ENCODE data around the gene GRIN2A. TPM values are rescaled to one million over a fixed set of nuclear protein-coding genes. Genes with fewer than 3 reads are reported as not detected.

GRIN2A gene
- total and polyA plus RNA-seq, 2 donors (not counting 3 experiments of a cell fraction or from before 2014, with no cell fraction given), result not detected

DNA sequence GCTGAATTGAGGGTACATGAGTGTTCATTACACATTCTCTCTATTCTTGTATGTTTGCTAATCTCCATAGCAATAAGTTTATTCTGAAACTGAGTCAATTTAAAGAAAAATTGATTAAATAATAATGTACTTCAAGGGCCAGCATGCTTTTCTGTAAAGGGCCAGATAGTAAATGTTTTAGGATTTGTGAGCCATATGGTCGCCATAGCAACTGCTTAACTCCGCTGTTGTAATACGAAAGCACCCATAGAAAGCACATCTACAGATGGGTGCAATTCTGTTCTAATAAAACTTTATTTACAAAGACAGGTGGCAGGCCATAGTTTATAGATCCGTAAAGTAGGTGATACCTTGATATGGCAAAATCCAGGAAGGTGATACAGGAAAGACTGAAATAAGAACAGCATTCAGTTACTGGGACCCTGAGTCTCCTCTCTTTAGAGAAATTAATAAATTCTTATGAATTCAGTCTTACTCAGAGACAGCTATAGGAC is 36.6 kb downstream of the GRIN2A start:
- TF ChIP-seq MYC (IDR thresholded peaks at IDR 0.05; ENCODE audit: low read depth, low read length) (no peak), POLR2A (IDR thresholded peaks at IDR 0.05; ENCODE audit: low read depth, low read length) (no peak), POLR2AphosphoS5 (IDR thresholded peaks at IDR 0.05; ENCODE audit: insufficient read depth, low read depth, low read length) (no peak), GATA2 (IDR thresholded peaks at IDR 0.05; ENCODE audit: insufficient read depth, insufficient read length, low read depth, low read length) (no peak), JUN (IDR thresholded peaks at IDR 0.05; ENCODE audit: borderline replicate concordance, insufficient read depth, insufficient read length, low read depth) (no peak), FOS (IDR thresholded peaks at IDR 0.05; ENCODE audit: borderline replicate concordance, insufficient read depth, low read length) (no peak), EZH2 (IDR thresholded peaks at IDR 0.05; ENCODE audit: borderline replicate concordance, low read depth, low read length, severe bottlenecking) (no peak)
- TF ChIP-seq, protein P1, sequence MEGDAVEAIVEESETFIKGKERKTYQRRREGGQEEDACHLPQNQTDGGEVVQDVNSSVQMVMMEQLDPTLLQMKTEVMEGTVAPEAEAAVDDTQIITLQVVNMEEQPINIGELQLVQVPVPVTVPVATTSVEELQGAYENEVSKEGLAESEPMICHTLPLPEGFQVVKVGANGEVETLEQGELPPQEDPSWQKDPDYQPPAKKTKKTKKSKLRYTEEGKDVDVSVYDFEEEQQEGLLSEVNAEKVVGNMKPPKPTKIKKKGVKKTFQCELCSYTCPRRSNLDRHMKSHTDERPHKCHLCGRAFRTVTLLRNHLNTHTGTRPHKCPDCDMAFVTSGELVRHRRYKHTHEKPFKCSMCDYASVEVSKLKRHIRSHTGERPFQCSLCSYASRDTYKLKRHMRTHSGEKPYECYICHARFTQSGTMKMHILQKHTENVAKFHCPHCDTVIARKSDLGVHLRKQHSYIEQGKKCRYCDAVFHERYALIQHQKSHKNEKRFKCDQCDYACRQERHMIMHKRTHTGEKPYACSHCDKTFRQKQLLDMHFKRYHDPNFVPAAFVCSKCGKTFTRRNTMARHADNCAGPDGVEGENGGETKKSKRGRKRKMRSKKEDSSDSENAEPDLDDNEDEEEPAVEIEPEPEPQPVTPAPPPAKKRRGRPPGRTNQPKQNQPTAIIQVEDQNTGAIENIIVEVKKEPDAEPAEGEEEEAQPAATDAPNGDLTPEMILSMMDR (IDR thresholded peaks at IDR 0.05; ENCODE audit: extremely low read depth in 1 of 2, insufficient read depth in 1 of 2, low read depth in 1 of 2, low read length in 2 of 2), result no peak
- TF ChIP-seq, protein P2, sequence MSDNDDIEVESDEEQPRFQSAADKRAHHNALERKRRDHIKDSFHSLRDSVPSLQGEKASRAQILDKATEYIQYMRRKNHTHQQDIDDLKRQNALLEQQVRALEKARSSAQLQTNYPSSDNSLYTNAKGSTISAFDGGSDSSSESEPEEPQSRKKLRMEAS (IDR thresholded peaks at IDR 0.05; ENCODE audit: insufficient read depth, insufficient read length), result no peak
- Histone ChIP-seq H2AFZ (ENCODE audit: low read depth, low read length) (no peak overlapping the region), H3K27ac (ENCODE audit: insufficient read depth, low read depth, low read length) (no peak overlapping the region), H3K4me1 (ENCODE audit: control insufficient read depth, extremely low read depth, insufficient read depth, low read length) (no peaks in the 10 kb centered on the region), H3K4me3 (replicated peaks in 1 of 3; ENCODE audit: insufficient read depth in 1 of 3, low read depth in 1 of 3, low read length in 3 of 3) (no peak overlapping the region), H3K27me3 (ENCODE audit: control insufficient read depth in 2 of 2, insufficient read depth in 2 of 2, low read length in 2 of 2) (no peaks in the 10 kb centered on the region), H3K9me1 (replicated peaks; ENCODE audit: control insufficient read depth, extremely low read depth, insufficient read depth, low read length) (no peaks in the 10 kb centered on the region), H3K9ac (replicated peaks; ENCODE audit: extremely low read depth, insufficient read depth, low read length) (no peak overlapping the region), H3K9me3 (replicated peaks; ENCODE audit: control insufficient read depth, insufficient read depth, low read length) (peaks cover 3% of the 10 kb centered on the region), H4K20me1 (replicated peaks; ENCODE audit: control insufficient read depth, extremely low read depth, insufficient read depth, low read length) (no peaks in the 10 kb centered on the region), H3K79me2 (ENCODE audit: control insufficient read depth, insufficient read depth, low read length) (no peaks in the 10 kb centered on the region), H3K4me2 (ENCODE audit: insufficient read depth, low read length) (no peak overlapping the region), H3K36me3 (ENCODE audit: control insufficient read depth in 2 of 2, extremely low read depth in 1 of 2, insufficient read depth in 2 of 2, low read length in 2 of 2) (no peaks in the 10 kb centered on the region)
- BruUV-seq (replicated peaks), result no TSS peak
- FAIRE-seq (no peak), DNase-seq (ENCODE audit: low read depth, low spot score) (no peak)
- POLR2A ChIA-PET, result no interaction called here
- intact Hi-C loops (cut with micrococcal nuclease) (no loop called here), dilution Hi-C loops (cut with MboI; ENCODE audit: extremely low pct_ligation_motif_present, low sequenced_read_pairs) (no loop called here)
- CTCF ChIA-PET, result no interaction called here
